HG03159 (cell line): Measurements from ENCODE around the gene RALGAPB.
"Not testable (repeated sequence)": the region's sequence is repeated elsewhere in the genome, so short reads cannot be mapped to it uniquely, and the experiment has no call there.

Experiments used
- ATAC-seq: cut with Tn5 transposase; IDR thresholded peaks from one replicate; pipeline ENCODE4 v1.9.1; 2021; ENCODE audit warnings: mild to moderate bottlenecking, moderate library complexity; ENCODE audit not compliant: unreplicated experiment

The RALGAPB gene

GRCh38 chr20:38479596-38479995 is 7.0 kb downstream of the RALGAPB start:
- ATAC-seq, result no peak

GRCh38 chr20:38485041-38485440 is 12.4 kb downstream of the RALGAPB start:
- ATAC-seq, result no peak

GRCh38 chr20:38489181-38489580 is 16.5 kb downstream of the RALGAPB start:
- no peak for ATAC-seq

- ATAC-seq, result no peak
These were observed 24.7 kb downstream of the RALGAPB start for GRCh38 chr20:38497246-38497935.

- no peak for ATAC-seq
These were observed 26.3 kb downstream of the RALGAPB start for GRCh38 chr20:38498909-38499308.

- no peak for ATAC-seq
These were observed 26.7 kb downstream of the RALGAPB start for GRCh38 chr20:38499366-38499765.

GRCh38 chr20:38501858-38502436 is 29.3 kb downstream of the RALGAPB start:
- no peak for ATAC-seq

- ATAC-seq, result no peak
These were observed 31.9 kb downstream of the RALGAPB start for GRCh38 chr20:38504368-38505090.

- no peak for ATAC-seq
These were observed 32.4 kb downstream of the RALGAPB start for GRCh38 chr20:38505091-38505455.

- not testable (repeated sequence) for ATAC-seq
These were observed 39.1 kb downstream of the RALGAPB start for GRCh38 chr20:38511726-38512125.

- ATAC-seq, result no peak
These were observed 41.5 kb downstream of the RALGAPB start for GRCh38 chr20:38514185-38514584.

- no peak for ATAC-seq
These were observed 42.3 kb downstream of the RALGAPB start for GRCh38 chr20:38514947-38515346.

GRCh38 chr20:38515631-38516030 is 43.0 kb downstream of the RALGAPB start:
- ATAC-seq, result no peak

- no peak for ATAC-seq
These were observed 46.8 kb downstream of the RALGAPB start for GRCh38 chr20:38519426-38519825.

- no peak for ATAC-seq
These were observed 47.6 kb downstream of the RALGAPB start for GRCh38 chr20:38520261-38520660.

- ATAC-seq, result no peak
These were observed 51.1 kb downstream of the RALGAPB start for GRCh38 chr20:38523697-38524096.

- no peak for ATAC-seq
These were observed 55.5 kb downstream of the RALGAPB start for GRCh38 chr20:38528167-38528566.

GRCh38 chr20:38531021-38531420 is 58.4 kb downstream of the RALGAPB start:
- ATAC-seq, result no peak

- no peak for ATAC-seq
These were observed 62.1 kb downstream of the RALGAPB start for GRCh38 chr20:38534756-38535155.

- ATAC-seq, result no peak
These were observed 63.7 kb downstream of the RALGAPB start for GRCh38 chr20:38536310-38536709.

GRCh38 chr20:38537176-38537575 is 64.5 kb downstream of the RALGAPB start:
- ATAC-seq, result no peak

GRCh38 chr20:38538789-38539188 is 66.1 kb downstream of the RALGAPB start:
- ATAC-seq, result no peak
